IMR-90 (cell line): ENCODE data around the gene ZFHX3. TPM values are rescaled to one million over a fixed set of nuclear protein-coding genes. Genes with fewer than 3 reads are reported as not detected.

Experiments used
- ATAC-seq: fragments of 200-7000 bp; cut with Tn5 transposase; 2 replicates; pipeline ENCODE4 v1.9.1; 2020; ENCODE audit warnings: low read depth, mild to moderate bottlenecking, moderate library complexity
- BruUV-seq: library from RNA; stranded (reverse); fragments of 400-500 nt; replicated peaks from 2 replicates; lab custom pipeline; 2021; lab: Mats Ljungman, UMichigan
- CTCF ChIA-PET: fragments of 300-600 bp; formaldehyde crosslinking; extraction: SDS; loops from one replicate; lab custom pipeline; 2021; ENCODE audit warnings: antibody characterized with exemption; lab: Yijun Ruan, JAX
- POLR2A ChIA-PET: fragments of 300-600 bp; sonication (Branson Sonifier 250); formaldehyde crosslinking; loops from one replicate; lab custom pipeline; 2022; ENCODE audit warnings: antibody characterized with exemption; ENCODE audit not compliant: unreplicated experiment; lab: Charles Lee
- DNase-seq: peaks from one replicate; pipeline ENCODE4 v3.0.0; 2013
- H2AFZ ChIP-seq: replicated peaks from 2 replicates; pipeline ENCODE3; 2013; ENCODE audit warnings: low read length, mild to moderate bottlenecking; ENCODE audit not compliant: poor library complexity
- H2AK5ac ChIP-seq: 2 replicates; pipeline ENCODE4 v1.6.1; 2013; ENCODE audit warnings: low read depth, low read length, inconsistent platforms
- H2AK9ac ChIP-seq: replicated peaks from 2 replicates; pipeline ENCODE3; 2013; ENCODE audit warnings: mild to moderate bottlenecking, low read depth, low read length, moderate library complexity; ENCODE audit not compliant: poor library complexity
- H2BK120ac ChIP-seq: 2 replicates; pipeline ENCODE4 v1.6.1; 2013; ENCODE audit warnings: low read depth, low read length, inconsistent platforms
- H2BK15ac ChIP-seq: 3 replicates; pipeline ENCODE4 v1.6.1; 2013; ENCODE audit warnings: low read depth, low read length, inconsistent platforms
- H2BK20ac ChIP-seq: 2 replicates; pipeline ENCODE4 v1.6.1; 2013; ENCODE audit warnings: low read depth, mild to moderate bottlenecking, inconsistent platforms, low read length, moderate library complexity
- H2BK5ac ChIP-seq: 2 replicates; pipeline ENCODE4 v1.6.1; 2013; ENCODE audit warnings: mild to moderate bottlenecking, low read depth, low read length, inconsistent platforms; ENCODE audit not compliant: poor library complexity, severe bottlenecking
- H3K14ac ChIP-seq: replicated peaks from 2 replicates; pipeline ENCODE4 v1.6.1; 2013; ENCODE audit warnings: low read depth, low read length, inconsistent platforms
- H3K18ac ChIP-seq: 2 replicates; pipeline ENCODE4 v1.6.1; 2013; ENCODE audit warnings: low read depth, low read length, control low read depth
- H3K23ac ChIP-seq: 2 replicates; pipeline ENCODE4 v1.6.1; 2013; ENCODE audit warnings: low read depth, low read length, inconsistent platforms
- H3K27ac ChIP-seq: 2 replicates; pipeline ENCODE4 v1.5.1; 2013; ENCODE audit warnings: mild to moderate bottlenecking, control low read depth, low read length; ENCODE audit not compliant: insufficient read depth
- H3K27me3 ChIP-seq: 2 replicates; pipeline ENCODE4 v1.6.1; 2013; ENCODE audit warnings: low read length; ENCODE audit not compliant: control insufficient read depth, insufficient read depth
- H3K36me3 ChIP-seq: 2 replicates; pipeline ENCODE4 v1.6.1; 2013; ENCODE audit warnings: low read length, mixed read lengths; ENCODE audit not compliant: control insufficient read depth, insufficient read depth
- H3K4ac ChIP-seq: 2 replicates; pipeline ENCODE4 v1.6.1; 2013; ENCODE audit warnings: low read depth, low read length, inconsistent platforms
- H3K4me1 ChIP-seq: 2 replicates; pipeline ENCODE4 v1.6.1; 2013; ENCODE audit warnings: low read length, mixed read lengths; ENCODE audit not compliant: control insufficient read depth, insufficient read depth
- H3K4me2 ChIP-seq: 2 replicates; pipeline ENCODE4 v1.6.1; 2013; ENCODE audit warnings: low read depth, mild to moderate bottlenecking, control low read depth, low read length, moderate library complexity
- H3K4me3 ChIP-seq: 2 replicates; pipeline ENCODE4 v1.5.1; 2013; ENCODE audit warnings: low read depth, mild to moderate bottlenecking, control low read depth, low read length, moderate library complexity; ENCODE audit not compliant: insufficient read depth
- H3K56ac ChIP-seq: 2 replicates; pipeline ENCODE4 v1.6.1; 2013; ENCODE audit warnings: low read length, inconsistent platforms; ENCODE audit not compliant: insufficient read depth; ENCODE audit errors: extremely low read depth
- H3K79me1 ChIP-seq, 2 experiments: 2 replicates each; pipeline ENCODE4 v1.6.1; 2013; ENCODE audit warnings: low read length in 2 of 2, inconsistent platforms in 1 of 2, low read depth in 1 of 2
- H3K9ac ChIP-seq: 2 replicates; pipeline ENCODE4 v1.6.1; 2013; ENCODE audit warnings: low read depth, low read length, control low read depth
- H3K9me1 ChIP-seq: 2 replicates; pipeline ENCODE4 v1.6.1; 2013; ENCODE audit warnings: low read length, inconsistent platforms; ENCODE audit not compliant: insufficient read depth
- H3K9me3 ChIP-seq: 2 replicates; pipeline ENCODE4 v1.6.1; 2013; ENCODE audit warnings: low read length; ENCODE audit not compliant: control insufficient read depth, insufficient read depth
- H4K20me1 ChIP-seq: 2 replicates; pipeline ENCODE4 v1.6.1; 2013; ENCODE audit warnings: low read length, inconsistent platforms; ENCODE audit not compliant: insufficient read depth
- H4K5ac ChIP-seq: 2 replicates; pipeline ENCODE4 v1.6.1; 2013; ENCODE audit warnings: mild to moderate bottlenecking, low read depth, low read length, control low read depth
- H4K8ac ChIP-seq, 2 experiments: 2 replicates each; pipeline ENCODE4 v1.6.1; 2013; ENCODE audit warnings: low read depth in 2 of 2, low read length in 2 of 2, control low read depth in 1 of 2, inconsistent platforms in 1 of 2
- H4K91ac ChIP-seq: 2 replicates; pipeline ENCODE4 v1.6.1; 2013; ENCODE audit warnings: low read depth, low read length, inconsistent platforms; ENCODE audit not compliant: insufficient read depth
- WGBS, 2 experiments: methylation state at CpG; one replicate each; pipeline versions ENCODE4 v1.1.5 to v1.1.7; 2013; ENCODE audit warnings: missing lambda C conversion rate in 2 of 2; ENCODE audit not compliant: insufficient read length in 1 of 2; ENCODE audit errors: extremely low coverage in 2 of 2; 5-methylcytosine and 5-hydroxymethylcytosine counted together
- dilution Hi-C: fragments of 300-500 bp; cut with HindIII; formaldehyde crosslinking; loops from one replicate; pipeline ENCODE4 v1.14.3; 2018; ENCODE audit warnings: low sequenced_read_pairs; ENCODE audit not compliant: unreplicated experiment
- in situ Hi-C: fragments of 300-500 bp; cut with MboI; formaldehyde crosslinking; loops from 3 replicates; pipeline ENCODE4 v1.14.3; 2019; ENCODE audit warnings: low sequenced_read_pairs, inconsistent platforms, mixed read lengths
- intact Hi-C: fragments of 100-400 bp; cut with micrococcal nuclease; formaldehyde crosslinking; loops from 2 replicates; pipeline ENCODE4 v1.10.0; 2022
- polyA plus RNA-seq, 3 experiments: library from polyadenylated mRNA; depleted of rRNA; stranded (reverse); fragments of >200 nt; gene quantifications; 2 replicates each; pipeline ENCODE4 v1.2.3, GENCODE V29; 2012; ENCODE audit warnings: low replicate concordance in 1 of 3
- total RNA-seq: library from RNA; depleted of rRNA; stranded (reverse); fragments of >200 nt; gene quantifications from 2 replicates; pipeline ENCODE4 v1.2.3, GENCODE V29; 2012
- TF ChIP-seq, protein P1 (sequence below): fragments of 150-350 bp; IDR thresholded peaks from 2 replicates; pipeline ENCODE4 v1.6.1; 2016; ENCODE audit warnings: low read depth, mild to moderate bottlenecking, low read length, moderate library complexity, borderline replicate concordance

The ZFHX3 gene
- total and polyA plus RNA-seq, 2 of the 4 experiments (the other 2 are of a cell fraction), result 1.4 to 1.7 TPM

DNA sequence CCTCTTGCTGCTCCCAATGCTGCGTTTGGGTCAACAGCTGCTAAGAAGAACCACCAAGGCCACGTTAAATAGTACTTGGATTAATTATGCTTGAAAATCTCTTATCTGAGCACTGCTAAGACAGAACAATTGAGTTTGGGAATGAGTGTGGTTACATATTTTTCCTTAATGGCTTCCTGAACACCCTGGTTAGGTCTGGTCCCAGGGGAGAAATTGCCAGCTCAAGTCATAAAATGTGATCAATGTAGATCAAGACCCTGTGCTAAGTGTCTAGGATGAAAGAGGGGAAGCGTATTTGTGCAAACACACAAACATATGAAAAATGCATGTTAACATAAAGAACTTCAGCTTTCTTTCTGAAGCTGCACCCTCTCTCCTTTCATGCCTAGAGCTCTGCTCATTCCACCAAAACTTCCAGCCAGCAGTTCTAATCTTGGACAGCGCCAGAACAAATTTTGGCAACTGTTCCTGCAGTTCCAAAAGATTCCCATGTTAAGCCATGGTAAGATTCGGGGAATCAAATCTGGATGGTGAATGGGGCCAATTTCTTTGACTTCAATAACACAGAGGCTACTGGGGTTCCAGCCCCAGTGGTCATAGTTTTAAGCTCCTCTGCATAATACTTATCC lies 72.0 kb downstream of the ZFHX3 start:
- Histone ChIP-seq H2BK15ac (no peak overlapping the region), H2BK120ac (no peak overlapping the region), H3K4me3 (no peak overlapping the region), H3K4me2 (no peak overlapping the region), H3K27ac (no peak overlapping the region), H3K9ac (no peak overlapping the region), H2AFZ (no peak overlapping the region), H3K23ac (no peak overlapping the region), H3K9me1 (peaks cover 5% of the 10 kb centered on the region; the same call in 1 of the 2 replicates), H4K20me1 (peaks cover 47% of the 10 kb centered on the region), H3K18ac (no peak overlapping the region), H3K36me3 (no peaks in the 10 kb centered on the region; the same call in 1 of the 2 replicates), H2BK5ac (no peak overlapping the region), H2AK9ac (no peak overlapping the region), H3K14ac (no peak overlapping the region), H3K27me3 (no peaks in the 10 kb centered on the region), H4K91ac (no peak overlapping the region), H3K4ac (no peak overlapping the region), H2AK5ac (no peak overlapping the region), H2BK20ac (no peak overlapping the region), H3K4me1 (no peaks in the 10 kb centered on the region; the same call in 1 of the 2 replicates), H3K79me1 (peaks cover 46 to 77% of the 10 kb centered on the region in 2 experiments), H3K9me3 (no peaks in the 10 kb centered on the region), H3K56ac (no peak overlapping the region), H4K5ac (no peak overlapping the region), H4K8ac (no peak overlapping the region)
- intact Hi-C loops, result no loop called here
- POLR2A ChIA-PET, result no interaction called here
- no TSS peak for BruUV-seq
- WGBS, 2 experiments, result 29% methylated on average over 1 of the region's 5 CpGs; no CpG with 5 or more reads in 1 of the 2 experiments
- ATAC-seq (no peak), DNase-seq (no peak)
- in situ Hi-C loops, result no loop called here
- CTCF ChIA-PET, result interaction anchor here (0.7 kb wide), 1 partner anchor 14 kb away, joined by 4 read pairs; no protein-coding TSS in a partner anchor
- TF ChIP-seq, protein P1, sequence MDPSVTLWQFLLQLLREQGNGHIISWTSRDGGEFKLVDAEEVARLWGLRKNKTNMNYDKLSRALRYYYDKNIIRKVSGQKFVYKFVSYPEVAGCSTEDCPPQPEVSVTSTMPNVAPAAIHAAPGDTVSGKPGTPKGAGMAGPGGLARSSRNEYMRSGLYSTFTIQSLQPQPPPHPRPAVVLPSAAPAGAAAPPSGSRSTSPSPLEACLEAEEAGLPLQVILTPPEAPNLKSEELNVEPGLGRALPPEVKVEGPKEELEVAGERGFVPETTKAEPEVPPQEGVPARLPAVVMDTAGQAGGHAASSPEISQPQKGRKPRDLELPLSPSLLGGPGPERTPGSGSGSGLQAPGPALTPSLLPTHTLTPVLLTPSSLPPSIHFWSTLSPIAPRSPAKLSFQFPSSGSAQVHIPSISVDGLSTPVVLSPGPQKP, result no peak
- dilution Hi-C loops, result no loop called here
